HepG2 (cell line): Measurements from ENCODE around the gene POLR3E. TPM values are rescaled to one million over a fixed set of nuclear protein-coding genes. Genes with fewer than 3 reads are reported as not detected.

Experiments used
- DNMT1 ChIP-seq: sonication (generic); formaldehyde crosslinking; IDR thresholded peaks from 2 replicates; pipeline ENCODE4 v1.5.1; 2020; ENCODE audit warnings: mild to moderate bottlenecking, missing genetic modification reagents
- ELF4 ChIP-seq: sonication (generic); formaldehyde crosslinking; IDR thresholded peaks from 2 replicates; pipeline ENCODE4 v1.5.0; 2020; ENCODE audit warnings: missing genetic modification reagents, mild to moderate bottlenecking, moderate library complexity, borderline replicate concordance
- FOXP1 ChIP-seq, 2 experiments: fragments of 450-650 bp in 1 of 2; IDR thresholded peaks; 2 replicates each; pipeline ENCODE4 v1.6.1; 2017 to 2018; ENCODE audit warnings: antibody characterized with exemption in 1 of 2
- HNRNPLL ChIP-seq: fragments of 200-400 bp; formaldehyde crosslinking; IDR thresholded peaks from 2 replicates; pipeline ENCODE4 v1.6.1; 2017; ENCODE audit warnings: mild to moderate bottlenecking, low read depth, low read length; ENCODE audit not compliant: poor library complexity, severe bottlenecking
- IKZF4 ChIP-seq: sonication (generic); formaldehyde crosslinking; IDR thresholded peaks from 2 replicates; pipeline ENCODE4 v1.5.1; 2020; ENCODE audit warnings: borderline replicate concordance, mild to moderate bottlenecking, low read depth, missing genetic modification reagents; ENCODE audit errors: not compliant biosample characterization
- KMT2A ChIP-seq: sonication (generic); formaldehyde crosslinking; IDR thresholded peaks from 2 replicates; pipeline ENCODE4 v1.4.0; 2020; ENCODE audit warnings: missing genetic modification reagents
- MXD3 ChIP-seq: IDR thresholded peaks from 2 replicates; pipeline ENCODE4 v1.6.1; 2016; ENCODE audit warnings: mild to moderate bottlenecking, missing biosample characterization, missing genetic modification reagents
- SATB2 ChIP-seq: sonication (generic); formaldehyde crosslinking; IDR thresholded peaks from 2 replicates; pipeline ENCODE4 v1.5.0; 2020; ENCODE audit warnings: missing genetic modification reagents
- ZBTB38 ChIP-seq: sonication (generic); formaldehyde crosslinking; IDR thresholded peaks from 2 replicates; pipeline ENCODE4 v1.5.1; 2020; ENCODE audit warnings: mild to moderate bottlenecking, missing genetic modification reagents
- ZNF225 ChIP-seq: sonication (generic); formaldehyde crosslinking; IDR thresholded peaks from 2 replicates; pipeline ENCODE4 v1.4.0; 2020; ENCODE audit warnings: mild to moderate bottlenecking, missing genetic modification reagents
- ZNF547 ChIP-seq: sonication (generic); formaldehyde crosslinking; IDR thresholded peaks from 2 replicates; pipeline ENCODE4 v1.5.1; 2020; ENCODE audit warnings: mild to moderate bottlenecking, missing genetic modification reagents
- ZNF687 ChIP-seq: sonication (generic); formaldehyde crosslinking; IDR thresholded peaks from 2 replicates; pipeline ENCODE4 v1.5.1; 2020; ENCODE audit warnings: mild to moderate bottlenecking, missing genetic modification reagents, moderate library complexity
- polyA plus RNA-seq, 8 experiments: library from polyadenylated mRNA; depleted of rRNA in 3 of 8; stranded (reverse) in 7 of 8; unstranded in 1 of 8; fragments of >200 nt; fragmentation: Illumina TruSeq in 4 of 8; extraction: Trizol in 4 of 8; gene quantifications; 2 replicates each; pipeline versions ENCODE4 v1.2.1 to v1.2.3, GENCODE V29; 2011 to 2016; ENCODE audit warnings: low read depth in 4 of 8, missing spikeins in 1 of 8, mixed read lengths in 1 of 8; ENCODE audit not compliant: insufficient read depth in 1 of 8
- total RNA-seq, 5 experiments: library from RNA; depleted of rRNA; stranded (reverse); fragments of >200 nt; fragmentation: Illumina TruSeq; extraction: Trizol; gene quantifications; 2 replicates each; pipeline ENCODE4 v1.2.3, GENCODE V29; 2016; ENCODE audit warnings: low read depth in 1 of 5
- TF ChIP-seq, protein P1 (sequence below): sonication (generic); formaldehyde crosslinking; IDR thresholded peaks from 2 replicates; pipeline ENCODE4 v1.5.0; 2020; ENCODE audit warnings: mild to moderate bottlenecking, missing genetic modification reagents, borderline replicate concordance
- TF ChIP-seq, protein P2 (sequence below): sonication (generic); formaldehyde crosslinking; IDR thresholded peaks from 2 replicates; pipeline ENCODE4 v1.8.1; 2023; ENCODE audit warnings: missing genetic modification reagents, mild to moderate bottlenecking, borderline replicate concordance

POLR3E gene
- total and polyA plus RNA-seq, 2 of the 13 experiments (the other 11 are each of a cell fraction or from before 2014, with no cell fraction given), result 135 to 262 TPM

- TF ChIP-seq, protein P1, sequence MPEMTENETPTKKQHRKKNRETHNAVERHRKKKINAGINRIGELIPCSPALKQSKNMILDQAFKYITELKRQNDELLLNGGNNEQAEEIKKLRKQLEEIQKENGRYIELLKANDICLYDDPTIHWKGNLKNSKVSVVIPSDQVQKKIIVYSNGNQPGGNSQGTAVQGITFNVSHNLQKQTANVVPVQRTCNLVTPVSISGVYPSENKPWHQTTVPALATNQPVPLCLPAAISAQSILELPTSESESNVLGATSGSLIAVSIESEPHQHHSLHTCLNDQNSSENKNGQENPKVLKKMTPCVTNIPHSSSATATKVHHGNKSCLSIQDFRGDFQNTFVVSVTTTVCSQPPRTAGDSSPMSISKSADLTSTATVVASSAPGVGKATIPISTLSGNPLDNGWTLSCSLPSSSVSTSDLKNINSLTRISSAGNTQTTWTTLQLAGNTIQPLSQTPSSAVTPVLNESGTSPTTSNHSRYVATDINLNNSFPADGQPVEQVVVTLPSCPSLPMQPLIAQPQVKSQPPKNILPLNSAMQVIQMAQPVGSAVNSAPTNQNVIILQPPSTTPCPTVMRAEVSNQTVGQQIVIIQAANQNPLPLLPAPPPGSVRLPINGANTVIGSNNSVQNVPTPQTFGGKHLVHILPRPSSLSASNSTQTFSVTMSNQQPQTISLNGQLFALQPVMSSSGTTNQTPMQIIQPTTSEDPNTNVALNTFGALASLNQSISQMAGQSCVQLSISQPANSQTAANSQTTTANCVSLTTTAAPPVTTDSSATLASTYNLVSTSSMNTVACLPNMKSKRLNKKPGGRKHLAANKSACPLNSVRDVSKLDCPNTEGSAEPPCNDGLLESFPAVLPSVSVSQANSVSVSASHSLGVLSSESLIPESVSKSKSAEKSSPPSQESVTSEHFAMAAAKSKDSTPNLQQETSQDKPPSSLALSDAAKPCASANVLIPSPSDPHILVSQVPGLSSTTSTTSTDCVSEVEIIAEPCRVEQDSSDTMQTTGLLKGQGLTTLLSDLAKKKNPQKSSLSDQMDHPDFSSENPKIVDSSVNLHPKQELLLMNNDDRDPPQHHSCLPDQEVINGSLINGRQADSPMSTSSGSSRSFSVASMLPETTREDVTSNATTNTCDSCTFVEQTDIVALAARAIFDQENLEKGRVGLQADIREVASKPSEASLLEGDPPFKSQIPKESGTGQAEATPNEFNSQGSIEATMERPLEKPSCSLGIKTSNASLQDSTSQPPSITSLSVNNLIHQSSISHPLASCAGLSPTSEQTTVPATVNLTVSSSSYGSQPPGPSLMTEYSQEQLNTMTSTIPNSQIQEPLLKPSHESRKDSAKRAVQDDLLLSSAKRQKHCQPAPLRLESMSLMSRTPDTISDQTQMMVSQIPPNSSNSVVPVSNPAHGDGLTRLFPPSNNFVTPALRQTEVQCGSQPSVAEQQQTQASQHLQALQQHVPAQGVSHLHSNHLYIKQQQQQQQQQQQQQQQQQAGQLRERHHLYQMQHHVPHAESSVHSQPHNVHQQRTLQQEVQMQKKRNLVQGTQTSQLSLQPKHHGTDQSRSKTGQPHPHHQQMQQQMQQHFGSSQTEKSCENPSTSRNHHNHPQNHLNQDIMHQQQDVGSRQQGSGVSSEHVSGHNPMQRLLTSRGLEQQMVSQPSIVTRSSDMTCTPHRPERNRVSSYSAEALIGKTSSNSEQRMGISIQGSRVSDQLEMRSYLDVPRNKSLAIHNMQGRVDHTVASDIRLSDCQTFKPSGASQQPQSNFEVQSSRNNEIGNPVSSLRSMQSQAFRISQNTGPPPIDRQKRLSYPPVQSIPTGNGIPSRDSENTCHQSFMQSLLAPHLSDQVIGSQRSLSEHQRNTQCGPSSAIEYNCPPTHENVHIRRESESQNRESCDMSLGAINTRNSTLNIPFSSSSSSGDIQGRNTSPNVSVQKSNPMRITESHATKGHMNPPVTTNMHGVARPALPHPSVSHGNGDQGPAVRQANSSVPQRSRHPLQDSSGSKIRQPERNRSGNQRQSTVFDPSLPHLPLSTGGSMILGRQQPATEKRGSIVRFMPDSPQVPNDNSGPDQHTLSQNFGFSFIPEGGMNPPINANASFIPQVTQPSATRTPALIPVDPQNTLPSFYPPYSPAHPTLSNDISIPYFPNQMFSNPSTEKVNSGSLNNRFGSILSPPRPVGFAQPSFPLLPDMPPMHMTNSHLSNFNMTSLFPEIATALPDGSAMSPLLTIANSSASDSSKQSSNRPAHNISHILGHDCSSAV (CRISPR knock-in tag), result no peak
- TF ChIP-seq ZNF225 (CRISPR knock-in tag) (no peak), HNRNPLL (peak; percentile 26), SATB2 (CRISPR knock-in tag) (no peak), ELF4 (CRISPR knock-in tag) (no peak), FOXP1 (IDR thresholded peaks at IDR 0.05) (no peak), FOXP1 (CRISPR knock-in tag; IDR thresholded peaks at IDR 0.05) (no peak), MXD3 (CRISPR knock-in tag) (0 out of 2 replicates have a peak, but pooled peaks have one; percentile 23), ZNF687 (CRISPR knock-in tag) (peak; percentile 41; the same call in 1 of the 2 replicates), IKZF4 (CRISPR knock-in tag) (no peak), KMT2A (CRISPR knock-in tag) (no peak), ZNF547 (CRISPR knock-in tag) (0 out of 2 replicates have a peak, but pooled peaks have one; percentile 11), ZBTB38 (CRISPR knock-in tag) (peak; percentile 61; the same call in 1 of the 2 replicates), DNMT1 (no peak)
- TF ChIP-seq, protein P2, sequence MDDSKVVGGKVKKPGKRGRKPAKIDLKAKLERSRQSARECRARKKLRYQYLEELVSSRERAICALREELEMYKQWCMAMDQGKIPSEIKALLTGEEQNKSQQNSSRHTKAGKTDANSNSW, result no peak
These were observed 17.7 kb downstream of the POLR3E start (continued) for GRCh38 chr16:22314661-22315626.
